Measurements from ENCODE around the gene SLC25A43.
"Not testable (repeated sequence)": the region's sequence is repeated elsewhere in the genome, so short reads cannot be mapped to it uniquely, and the experiment has no call there.

Gene SLC25A43

DNA sequence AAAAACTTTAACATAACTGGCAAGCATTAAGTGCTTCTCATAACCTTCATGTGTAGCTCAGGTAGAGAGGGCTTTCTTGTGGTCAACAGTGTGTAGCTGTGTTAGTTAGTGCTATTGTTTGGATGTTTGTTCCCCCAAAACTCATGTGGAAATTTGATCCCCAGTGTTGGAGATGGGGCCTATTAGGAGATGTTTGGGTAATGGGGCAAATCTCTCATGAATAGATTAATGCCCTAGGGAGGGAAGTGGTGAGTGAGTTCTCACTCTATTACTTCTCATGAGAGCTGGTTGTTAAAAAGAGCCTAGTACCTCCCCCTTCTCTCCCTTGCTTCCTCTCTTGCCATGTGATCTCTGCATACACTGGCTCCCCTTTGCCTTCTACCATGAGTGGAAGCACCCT, 16.5 kb upstream of the SLC25A43 start:
- Histone ChIP-seq H3K27ac (no peak overlapping the region), H4K20me1 (ENCODE audit: insufficient read depth) (no peaks in the 10 kb centered on the region), H3K36me3 (ENCODE audit: insufficient read depth) (no peaks in the 10 kb centered on the region), H3K4me1 (ENCODE audit: low read depth, poor library complexity, severe bottlenecking) (no peaks in the 10 kb centered on the region), H3K27me3 (ENCODE audit: insufficient read depth, low read depth) (no peaks in the 10 kb centered on the region), H3K4me2 (no peak overlapping the region), H2AFZ (ENCODE audit: low read depth) (no peak overlapping the region), H3K79me2 (ENCODE audit: insufficient read depth, low read depth) (no peaks in the 10 kb centered on the region), H3K9ac (no peak overlapping the region), H3K4me3 (IDR thresholded peaks at IDR 0.05; ENCODE audit: insufficient read depth, low read depth, low read length) (no peak overlapping the region)
- TF ChIP-seq, protein P1, sequence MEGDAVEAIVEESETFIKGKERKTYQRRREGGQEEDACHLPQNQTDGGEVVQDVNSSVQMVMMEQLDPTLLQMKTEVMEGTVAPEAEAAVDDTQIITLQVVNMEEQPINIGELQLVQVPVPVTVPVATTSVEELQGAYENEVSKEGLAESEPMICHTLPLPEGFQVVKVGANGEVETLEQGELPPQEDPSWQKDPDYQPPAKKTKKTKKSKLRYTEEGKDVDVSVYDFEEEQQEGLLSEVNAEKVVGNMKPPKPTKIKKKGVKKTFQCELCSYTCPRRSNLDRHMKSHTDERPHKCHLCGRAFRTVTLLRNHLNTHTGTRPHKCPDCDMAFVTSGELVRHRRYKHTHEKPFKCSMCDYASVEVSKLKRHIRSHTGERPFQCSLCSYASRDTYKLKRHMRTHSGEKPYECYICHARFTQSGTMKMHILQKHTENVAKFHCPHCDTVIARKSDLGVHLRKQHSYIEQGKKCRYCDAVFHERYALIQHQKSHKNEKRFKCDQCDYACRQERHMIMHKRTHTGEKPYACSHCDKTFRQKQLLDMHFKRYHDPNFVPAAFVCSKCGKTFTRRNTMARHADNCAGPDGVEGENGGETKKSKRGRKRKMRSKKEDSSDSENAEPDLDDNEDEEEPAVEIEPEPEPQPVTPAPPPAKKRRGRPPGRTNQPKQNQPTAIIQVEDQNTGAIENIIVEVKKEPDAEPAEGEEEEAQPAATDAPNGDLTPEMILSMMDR (conservative IDR thresholded peaks at IDR 0.05; ENCODE audit: low read depth, low read length) = no peak

DNA sequence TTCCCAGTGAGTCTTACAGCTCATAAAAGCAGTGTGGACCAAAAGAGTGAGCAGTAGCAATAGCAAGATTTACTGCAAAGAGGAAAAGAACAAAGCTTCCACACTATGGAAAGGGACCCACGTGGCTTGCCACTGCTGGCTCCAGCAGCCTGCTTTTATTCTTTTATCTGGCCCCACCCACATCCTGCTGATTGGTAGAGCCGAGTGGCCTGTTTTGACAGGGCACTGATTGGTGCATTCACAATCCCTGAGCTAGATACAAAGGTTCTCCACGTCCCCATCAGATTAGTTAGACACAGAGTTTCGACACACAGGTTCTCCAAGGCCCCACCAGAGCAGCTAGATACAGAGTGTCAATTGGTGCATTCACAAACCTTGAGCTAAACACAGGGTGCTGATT, 12.5 kb upstream of the SLC25A43 start:
- H3K79me2 ChIP-seq (ENCODE audit: insufficient read depth, low read depth); H3K36me3 ChIP-seq (ENCODE audit: insufficient read depth); H3K4me2 ChIP-seq; H3K27me3 ChIP-seq (ENCODE audit: insufficient read depth, low read depth); H3K27ac ChIP-seq; H3K4me3 ChIP-seq (IDR thresholded peaks at IDR 0.05; ENCODE audit: insufficient read depth, low read depth, low read length); H2AFZ ChIP-seq (ENCODE audit: low read depth); H4K20me1 ChIP-seq (ENCODE audit: insufficient read depth); H3K4me1 ChIP-seq (ENCODE audit: low read depth, poor library complexity, severe bottlenecking); H3K9ac ChIP-seq: not testable (repeated sequence)

DNA sequence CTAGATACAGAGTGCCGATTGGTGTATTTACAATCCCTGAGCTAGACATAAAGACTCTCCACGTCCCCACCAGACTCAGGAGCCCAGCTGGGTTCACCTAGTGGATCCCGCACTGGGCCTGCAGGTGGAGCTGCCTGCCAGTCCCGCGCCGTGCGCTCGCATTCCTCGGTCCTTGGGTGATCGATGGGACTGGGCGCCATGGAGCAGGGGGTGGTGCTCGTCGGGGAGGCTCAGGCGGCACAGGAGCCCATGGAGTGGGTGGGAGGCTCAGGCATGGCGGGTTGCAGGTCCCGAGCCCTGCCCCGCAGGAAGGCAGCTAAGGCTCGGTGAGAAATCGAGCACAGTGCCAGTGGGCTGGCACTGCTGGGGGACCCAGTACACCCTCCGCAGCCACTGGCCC, 11.7 kb upstream of the SLC25A43 start:
- not testable (repeated sequence) for H3K9ac ChIP-seq; H3K27me3 ChIP-seq (ENCODE audit: insufficient read depth, low read depth); H3K36me3 ChIP-seq (ENCODE audit: insufficient read depth); H4K20me1 ChIP-seq (ENCODE audit: insufficient read depth); H2AFZ ChIP-seq (ENCODE audit: low read depth); H3K79me2 ChIP-seq (ENCODE audit: insufficient read depth, low read depth); H3K4me2 ChIP-seq; H3K27ac ChIP-seq; H3K4me1 ChIP-seq (ENCODE audit: low read depth, poor library complexity, severe bottlenecking); H3K4me3 ChIP-seq (IDR thresholded peaks at IDR 0.05; ENCODE audit: insufficient read depth, low read depth, low read length)

GRCh38 chrX:119389214-119389613, 9.9 kb upstream of the SLC25A43 start:
- H3K4me1 ChIP-seq (ENCODE audit: low read depth, poor library complexity, severe bottlenecking) = no peaks in the 10 kb centered on the region
- no peaks in the 10 kb centered on the region for H3K36me3 ChIP-seq (ENCODE audit: insufficient read depth)
- no peak overlapping the region for H3K4me3 ChIP-seq (IDR thresholded peaks at IDR 0.05; ENCODE audit: insufficient read depth, low read depth, low read length)
- no peak overlapping the region for H2AFZ ChIP-seq (ENCODE audit: low read depth)
- TF ChIP-seq, protein P1 (conservative IDR thresholded peaks at IDR 0.05; ENCODE audit: low read depth, low read length) = no peak
- no peaks in the 10 kb centered on the region for H3K27me3 ChIP-seq (ENCODE audit: insufficient read depth, low read depth)
- no peak overlapping the region for H3K27ac ChIP-seq
- H4K20me1 ChIP-seq (ENCODE audit: insufficient read depth) = no peaks in the 10 kb centered on the region
- H3K9ac ChIP-seq = no peak overlapping the region
- no peaks in the 10 kb centered on the region for H3K79me2 ChIP-seq (ENCODE audit: insufficient read depth, low read depth)
- no peak overlapping the region for H3K4me2 ChIP-seq

GRCh38 chrX:119389871-119390501, 9.2 kb upstream of the SLC25A43 start:
- Histone ChIP-seq H3K27ac (no peak overlapping the region), H2AFZ (ENCODE audit: low read depth) (no peak overlapping the region)

More at GRCh38 chrX:119389871-119390501, 9.2 kb upstream of the SLC25A43 start:
- H3K79me2 ChIP-seq (ENCODE audit: insufficient read depth, low read depth) = no peaks in the 10 kb centered on the region
- no peak overlapping the region for H3K4me3 ChIP-seq (IDR thresholded peaks at IDR 0.05; ENCODE audit: insufficient read depth, low read depth, low read length)
- no peaks in the 10 kb centered on the region for H3K27me3 ChIP-seq (ENCODE audit: insufficient read depth, low read depth)
- no peak overlapping the region for H3K4me2 ChIP-seq
- H3K36me3 ChIP-seq (ENCODE audit: insufficient read depth) = no peaks in the 10 kb centered on the region
- H4K20me1 ChIP-seq (ENCODE audit: insufficient read depth) = no peaks in the 10 kb centered on the region
- TF ChIP-seq, protein P1 (conservative IDR thresholded peaks at IDR 0.05; ENCODE audit: low read depth, low read length) = no peak
- H3K4me1 ChIP-seq (ENCODE audit: low read depth, poor library complexity, severe bottlenecking) = no peaks in the 10 kb centered on the region
- H3K9ac ChIP-seq = no peak overlapping the region

Measured in KMS-11 (cell line).